GM12892 (cell line): Measurements from ENCODE around the gene RAB40B.

Source experiments
- POLR2A ChIP-seq: IDR thresholded peaks from 2 replicates; pipeline ENCODE4 v1.6.1; 2011; ENCODE audit warnings: low read depth, low read length, control low read depth
- POLR2AphosphoS5 ChIP-seq: IDR thresholded peaks from 2 replicates; pipeline ENCODE4 v1.6.1; 2011; ENCODE audit warnings: low read depth, low read length, control low read depth
- TAF1 ChIP-seq: IDR thresholded peaks from 2 replicates; pipeline ENCODE4 v1.6.1; 2011; ENCODE audit warnings: low read depth, mild to moderate bottlenecking, control low read depth, low read length, borderline replicate concordance

DNA sequence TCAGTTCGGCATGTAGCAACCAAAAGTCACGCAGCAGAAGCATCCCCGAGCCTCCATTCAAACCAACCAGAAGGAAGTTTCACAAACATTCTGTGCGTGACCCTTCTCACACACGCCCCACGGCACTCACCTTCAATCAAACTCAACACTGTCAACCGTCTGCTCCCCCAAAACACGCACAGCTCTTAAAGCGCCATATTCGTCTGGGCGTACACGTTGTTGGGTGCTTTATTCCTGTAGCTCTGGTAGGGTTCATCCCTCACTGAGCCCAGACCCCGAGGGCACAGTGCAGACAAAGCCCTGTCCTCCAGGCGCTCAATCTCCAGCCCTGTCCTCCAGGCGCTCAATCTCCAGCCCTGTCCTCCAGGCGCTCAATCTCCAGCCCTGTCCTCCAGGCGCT is 2.2 kb downstream of the RAB40B start:
- TF ChIP-seq POLR2A (no peak), POLR2AphosphoS5 (no peak), TAF1 (no peak)
